Right cardiac atrium (tissue), 5 donors: Measurements from ENCODE around the gene CPNE2. TPM values are rescaled to one million over a fixed set of nuclear protein-coding genes. Genes with fewer than 3 reads are reported as not detected.
A peak's percentile ranks its signal among the peaks of the same experiment; 100 is the strongest.

Experiments used
- ATAC-seq, 2 donors: fragments of 200-7000 bp; cut with Tn5 transposase; one replicate each; pipeline versions ENCODE4 v1.8.0 to v1.9.1; 2020; ENCODE audit warnings: moderate library complexity in 2 of 2, mild to moderate bottlenecking in 1 of 2
- DNase-seq, 3 donors: peaks; one replicate each; pipeline ENCODE4 v3.0.0-alpha.2; 2020
- H3K27ac ChIP-seq: one replicate; pipeline ENCODE4 v1.5.1; 2013; ENCODE audit warnings: mild to moderate bottlenecking, low read length, control low read depth, moderate library complexity
- H3K27me3 ChIP-seq: one replicate; pipeline ENCODE4 v1.6.1; 2013; ENCODE audit not compliant: control insufficient read depth, insufficient read depth
- H3K4me1 ChIP-seq: one replicate; pipeline ENCODE4 v1.6.1; 2013; ENCODE audit warnings: low read length; ENCODE audit not compliant: control insufficient read depth, insufficient read depth
- H3K4me3 ChIP-seq: one replicate; pipeline ENCODE4 v1.5.1; 2013; ENCODE audit warnings: low read length, control low read depth
- H3K9me3 ChIP-seq: one replicate; pipeline ENCODE4 v1.6.1; 2013; ENCODE audit warnings: low read length; ENCODE audit not compliant: control insufficient read depth
- WGBS: extraction: QIAGEN DNeasy Blood & Tissue Kit; methylation state at CpG from one replicate; pipeline ENCODE4 v1.1.7; 2013; 5-methylcytosine and 5-hydroxymethylcytosine counted together
- intact Hi-C, 4 donors: fragments of 100-400 bp; cut with DNase I; formaldehyde crosslinking; loops; one replicate each; pipeline versions ENCODE4 v1.11.0 to v1.14.0; 2022 to 2023
- long read RNA-seq, 4 donors: library from polyadenylated mRNA; unstranded; transcript quantifications; one replicate each; pipeline ENCODE4 v2.0.0, GENCODE V29; 2020 to 2021
- polyA plus RNA-seq: library from polyadenylated mRNA; stranded (reverse); fragments of 200-250 nt; gene quantifications from one replicate; pipeline ENCODE4 v1.2.3, GENCODE V29; 2013
- total RNA-seq, 4 donors: library from RNA; stranded (reverse); fragmentation: NEBNext Ultra II Directional; extraction: Animal tissue kit (Norgen Biotek cat#: 25700); gene quantifications; one replicate each; pipeline ENCODE4 v1.2.1, GENCODE V29; 2021
- donor health status: healthy with polysubstance abuse.
- donor health status: DM: no; HTN: yes; CAD: no.
- donor health status: DM: no; HTN: no; CAD: no.
- donor health status: DM: no; HTN: yes; CAD: no; lungs with severe emphysema.
- donor health status: DM: yes; HTN: yes; CAD: no.

The CPNE2 gene
- 10 to 100 TPM; 13.4 to 16.3 (median 13.6) TPM for total RNA-seq
- polyA plus RNA-seq, result 24.7 TPM
- long read RNA-seq, donor 1, transcript CPNE2-201 (16 exons, 2,645 nt), result major isoform, 36 of 44 reads
- long read RNA-seq, donor 1, partial matches to known transcripts, result 2 of 44 reads
- long read RNA-seq, donor 1, other reads (novel, unspliced or antisense), result 2 of 44 reads
- long read RNA-seq, donor 2, transcript CPNE2-201 (16 exons, 2,645 nt), result major isoform, 18 of 24 reads
- long read RNA-seq, donor 2, partial matches to known transcripts, result 1 of 24 reads
- long read RNA-seq, donor 2, other reads (novel, unspliced or antisense), result 4 of 24 reads
- long read RNA-seq, donor 3, partial matches to known transcripts, result 0 of 4 reads
- long read RNA-seq, donor 3, other reads (novel, unspliced or antisense), result 2 of 4 reads
- long read RNA-seq, donor 4, transcript CPNE2-201 (16 exons, 2,645 nt), result major isoform, 27 of 31 reads
- long read RNA-seq, donor 4, partial matches to known transcripts, result 1 of 31 reads
- long read RNA-seq, donor 4, other reads (novel, unspliced or antisense), result 2 of 31 reads

GRCh38 chr16:57091975-57092785 is at the start of gene CPNE2:
TSS of gene CPNE2 (plus strand) at chr16:57092583. CDS start at chr16:57110743, 18,160 bp downstream.
- Histone ChIP-seq H3K27me3 (no peaks in the 10 kb centered on the region), H3K4me1 (no peaks in the 10 kb centered on the region), H3K4me3 (peak within 1 kb of the TSS; percentile 98), H3K9me3 (no peaks in the 10 kb centered on the region), H3K27ac (peak within 1 kb of the TSS; percentile 82)
- DNase-seq (peak; percentile 69 to 91 (median 87)), ATAC-seq (peak; percentile 74 to 88)
- intact Hi-C loops, result loop anchor here in 3 of 4 donors (5.0 to 10.0 kb wide), 3 partner anchors 53 to 75 kb away; no protein-coding TSS in a partner anchor
- WGBS, result under 1% methylated on average over 97 of the region's 100 CpGs

DNA sequence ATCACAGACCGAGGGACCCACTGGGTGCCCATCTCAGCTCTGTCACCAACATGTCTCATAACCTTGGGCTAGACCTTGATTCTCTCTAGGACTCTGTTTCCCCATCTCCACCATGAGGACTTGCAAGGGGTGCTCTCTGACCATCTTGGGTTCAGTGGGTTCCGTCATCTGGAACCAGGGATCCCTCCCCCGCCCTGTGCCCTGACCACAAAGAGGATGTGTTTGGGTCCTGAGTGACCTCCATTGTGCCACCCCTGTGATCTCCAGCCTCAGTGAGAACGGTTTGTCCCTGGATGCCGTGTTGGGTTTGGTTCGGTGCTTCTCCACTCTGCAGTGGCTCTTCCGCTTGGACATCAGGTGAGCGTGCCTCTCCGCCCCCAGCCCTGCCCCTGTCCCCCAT is 49.1 kb upstream of the CPNE2 start:
- WGBS, result 90% methylated on average over 9 of the region's 9 CpGs
- H3K9me3 ChIP-seq, result no peaks in the 10 kb centered on the region
- H3K27me3 ChIP-seq, result no peaks in the 10 kb centered on the region
- no peak overlapping the region for H3K27ac ChIP-seq
- DNase-seq, result no peak
- ATAC-seq, result no peak
- no peaks in the 10 kb centered on the region for H3K4me1 ChIP-seq
- H3K4me3 ChIP-seq, result no peak overlapping the region
- intact Hi-C loops, result loop anchor here (5.0 to 10.0 kb wide), 3 partner anchors 78 to 178 kb away; partner anchors contain the start of genes SLC12A3 (in 4 of the 4) and CETP (in 1 of the 4)

DNA sequence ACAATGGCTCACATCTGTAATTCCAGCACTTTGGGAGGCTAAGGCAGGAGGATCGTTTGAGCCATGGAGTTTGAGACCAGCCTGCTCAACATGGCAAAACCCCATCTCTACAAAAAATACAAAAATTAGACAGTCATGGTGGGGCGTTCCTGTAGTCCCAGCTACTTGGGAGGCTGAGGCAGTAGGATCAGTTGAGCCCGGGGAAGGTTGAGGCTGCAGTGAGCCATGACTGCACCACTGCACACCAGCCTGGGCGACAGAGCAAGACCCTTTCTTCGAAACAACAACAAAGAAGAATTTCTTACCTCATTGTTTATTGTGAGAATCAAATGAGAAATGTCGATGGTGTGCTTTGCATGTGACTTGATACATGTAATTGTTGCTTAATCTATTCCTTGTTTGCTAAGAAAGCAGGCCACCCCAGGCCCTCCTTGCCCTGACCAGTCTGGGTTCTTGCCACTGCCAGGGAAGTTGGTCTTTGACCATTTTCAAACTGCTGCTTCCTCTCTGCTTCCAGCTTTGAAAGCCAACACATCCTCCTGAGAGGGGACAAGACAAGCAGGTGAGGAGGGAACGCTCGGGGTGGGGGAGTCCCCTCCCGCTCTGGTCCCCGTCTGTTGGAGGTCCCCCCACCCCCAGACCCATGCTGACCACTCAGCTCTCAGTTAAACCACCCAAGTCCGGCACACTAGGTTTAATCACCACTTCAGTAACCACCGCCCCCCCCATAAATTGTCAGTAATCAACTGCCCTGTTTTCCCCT is 47.3 kb upstream of the CPNE2 start:
- DNase-seq (no peak), ATAC-seq (no peak)
- H3K9me3 ChIP-seq, result no peaks in the 10 kb centered on the region
- WGBS, result 79% methylated on average over 12 of the region's 12 CpGs
- H3K27ac ChIP-seq, result no peak overlapping the region
- H3K4me3 ChIP-seq, result no peak overlapping the region
- intact Hi-C loops, result loop anchor here (5.0 to 10.0 kb wide), 3 partner anchors 80 to 180 kb away; partner anchors contain the start of genes SLC12A3 (in 4 of the 4) and CETP (in 1 of the 4)
- no peaks in the 10 kb centered on the region for H3K4me1 ChIP-seq
- no peaks in the 10 kb centered on the region for H3K27me3 ChIP-seq

- Histone ChIP-seq H3K27ac (no peak overlapping the region), H3K27me3 (no peaks in the 10 kb centered on the region), H3K9me3 (no peaks in the 10 kb centered on the region), H3K4me3 (no peak overlapping the region), H3K4me1 (no peaks in the 10 kb centered on the region)
- DNase-seq (peak; percentile 81 to 92 (median 87)), ATAC-seq (peak; percentile 79 to 83)
- intact Hi-C loops, result loop anchor here in 3 of 4 donors (10.0 kb wide), 2 partner anchors 81 to 181 kb away; partner anchors contain the start of genes SLC12A3 (in 3 of the 3) and CETP (in 1 of the 3)
- WGBS, result 34% methylated on average over 13 of the region's 13 CpGs
These were observed 46.5 kb upstream of the CPNE2 start for GRCh38 chr16:57045694-57046381.

- DNase-seq (no peak), ATAC-seq (no peak)
- intact Hi-C loops, result loop anchor here in 3 of 4 donors (10.0 kb wide), 2 partner anchors 83 to 183 kb away; partner anchors contain the start of genes SLC12A3 (in 3 of the 3) and CETP (in 1 of the 3)
- Histone ChIP-seq H3K4me3 (no peak overlapping the region), H3K27me3 (no peaks in the 10 kb centered on the region), H3K9me3 (no peaks in the 10 kb centered on the region), H3K4me1 (no peaks in the 10 kb centered on the region), H3K27ac (no peak overlapping the region)
- WGBS, result 61% methylated on average over 2 of the region's 2 CpGs
These were observed 44.3 kb upstream of the CPNE2 start for GRCh38 chr16:57048095-57048494.

- 94% methylated on average over 4 of the region's 4 CpGs for WGBS
- H3K27ac ChIP-seq, result no peak overlapping the region
- ATAC-seq (no peak), DNase-seq (no peak)
- no peaks in the 10 kb centered on the region for H3K9me3 ChIP-seq
- H3K27me3 ChIP-seq, result no peaks in the 10 kb centered on the region
- H3K4me1 ChIP-seq, result no peaks in the 10 kb centered on the region
- no peak overlapping the region for H3K4me3 ChIP-seq
- intact Hi-C loops, result loop anchor here in 3 of 4 donors (10.0 kb wide), 2 partner anchors 85 to 185 kb away; partner anchors contain the start of genes SLC12A3 (in 3 of the 3) and CETP (in 1 of the 3)
These were observed 42.7 kb upstream of the CPNE2 start for GRCh38 chr16:57049678-57050077.

- Histone ChIP-seq H3K27me3 (no peaks in the 10 kb centered on the region), H3K27ac (no peak overlapping the region), H3K9me3 (no peaks in the 10 kb centered on the region), H3K4me3 (no peak overlapping the region), H3K4me1 (no peaks in the 10 kb centered on the region)
- ATAC-seq (no peak), DNase-seq (no peak)
- WGBS, result 93% methylated on average over 11 of the region's 11 CpGs
- intact Hi-C loops, result no loop called here
These were observed 40.6 kb upstream of the CPNE2 start for GRCh38 chr16:57051696-57052228.

- no peaks in the 10 kb centered on the region for H3K4me1 ChIP-seq
- DNase-seq (no peak), ATAC-seq (no peak)
- intact Hi-C loops, result no loop called here
- no peak overlapping the region for H3K27ac ChIP-seq
- WGBS, result 93% methylated on average over 9 of the region's 9 CpGs
- H3K4me3 ChIP-seq, result no peak overlapping the region
- no peaks in the 10 kb centered on the region for H3K27me3 ChIP-seq
- H3K9me3 ChIP-seq, result no peaks in the 10 kb centered on the region
These were observed 39.2 kb upstream of the CPNE2 start for GRCh38 chr16:57053206-57053605.

DNA sequence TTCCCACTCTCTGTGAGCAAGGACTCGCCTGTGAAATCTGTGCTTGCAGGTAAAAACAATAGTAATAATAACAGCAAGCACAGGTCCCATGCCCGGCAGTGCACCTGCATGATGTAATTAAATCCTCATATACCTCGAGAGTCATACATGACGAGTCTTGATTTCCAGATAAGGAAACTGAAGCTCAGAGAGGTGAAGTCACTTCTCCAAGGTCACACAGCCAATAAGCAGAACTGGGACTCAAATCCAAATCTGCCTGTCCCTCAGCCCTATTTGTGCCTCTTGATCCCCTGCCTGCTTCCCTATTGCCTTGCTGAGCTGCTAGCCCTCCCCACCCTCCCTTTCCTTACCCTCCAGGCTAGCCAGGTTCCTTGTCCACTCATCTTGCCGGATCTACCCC is 38.0 kb upstream of the CPNE2 start:
- Histone ChIP-seq H3K9me3 (no peaks in the 10 kb centered on the region), H3K4me1 (no peaks in the 10 kb centered on the region), H3K27ac (no peak overlapping the region), H3K27me3 (no peaks in the 10 kb centered on the region), H3K4me3 (no peak overlapping the region)
- DNase-seq (no peak), ATAC-seq (no peak)
- intact Hi-C loops, result no loop called here
- 91% methylated on average over 5 of the region's 5 CpGs for WGBS
